Kidney epithelial cell (primary cell): Measurements from ENCODE around the gene PI4KA. TPM values are rescaled to one million over a fixed set of nuclear protein-coding genes. Genes with fewer than 3 reads are reported as not detected.
"Not testable (repeated sequence)": the region's sequence is repeated elsewhere in the genome, so short reads cannot be mapped to it uniquely, and the experiment has no call there.

ENCODE experiments used
- DNase-seq: peaks from one replicate; pipeline ENCODE4 v3.0.0-alpha.2; 2010; ENCODE audit warnings: low read depth
- H3K27me3 ChIP-seq: 2 replicates; pipeline ENCODE4 v1.6.0; 2011; ENCODE audit warnings: low read length; ENCODE audit not compliant: control insufficient read depth, insufficient read depth
- H3K36me3 ChIP-seq: 2 replicates; pipeline ENCODE4 v1.5.1; 2011; ENCODE audit warnings: low read length; ENCODE audit not compliant: control insufficient read depth, insufficient read depth
- H3K4me3 ChIP-seq: 2 replicates; pipeline ENCODE4 v1.5.1; 2011; ENCODE audit warnings: low read depth, mild to moderate bottlenecking, control low read depth, low read length
- CTCF ChIP-seq: IDR thresholded peaks from 2 replicates; pipeline ENCODE4 v1.5.1; 2011; ENCODE audit warnings: mild to moderate bottlenecking, moderate library complexity, low read length, control low read depth, inconsistent platforms; ENCODE audit not compliant: insufficient read depth, poor library complexity, severe bottlenecking
- total RNA-seq: library from RNA; depleted of rRNA; stranded (reverse); fragments of >200 nt; gene quantifications from 2 replicates; pipeline ENCODE4 v1.2.3, GENCODE V29; 2015

Gene PI4KA
- total RNA-seq, 1 donor from 2014 or later = 50.6 TPM

DNA sequence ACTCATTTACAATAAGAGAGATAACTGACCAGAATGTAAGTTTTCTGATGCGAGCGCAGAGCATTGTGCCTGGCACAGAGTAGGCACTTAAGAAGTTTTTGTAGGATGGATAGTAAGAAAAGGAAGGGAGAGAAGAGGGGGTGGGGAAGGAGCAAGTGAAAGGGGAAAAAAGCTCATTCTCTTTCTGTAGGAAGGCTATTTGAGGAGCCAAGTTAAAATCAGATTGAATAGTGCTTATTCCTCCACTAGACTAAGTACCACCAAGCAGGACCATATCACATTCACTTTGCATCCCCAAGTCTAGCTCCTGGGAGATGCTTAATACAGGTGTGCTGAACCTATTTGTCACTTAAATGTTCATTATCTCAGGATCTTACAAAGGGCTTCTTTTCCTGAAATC is 44.5 kb upstream of the PI4KA start:
- H3K4me3 ChIP-seq = no peak overlapping the region
- no peak for TF ChIP-seq CTCF
- H3K36me3 ChIP-seq = no peaks in the 10 kb centered on the region
- DNase-seq = no peak
- no peaks in the 10 kb centered on the region for H3K27me3 ChIP-seq

GRCh38 chr22:20901093-20902033 is 42.8 kb upstream of the PI4KA start:
- DNase-seq, H3K27me3 ChIP-seq, H3K4me3 ChIP-seq, H3K36me3 ChIP-seq: not testable (repeated sequence)

GRCh38 chr22:20899827-20900423 is 41.3 kb upstream of the PI4KA start:
- Histone ChIP-seq H3K27me3 (no peaks in the 10 kb centered on the region), H3K36me3 (no peaks in the 10 kb centered on the region), H3K4me3 (no peak overlapping the region)
- no peak for DNase-seq
- no peak for TF ChIP-seq CTCF

DNA sequence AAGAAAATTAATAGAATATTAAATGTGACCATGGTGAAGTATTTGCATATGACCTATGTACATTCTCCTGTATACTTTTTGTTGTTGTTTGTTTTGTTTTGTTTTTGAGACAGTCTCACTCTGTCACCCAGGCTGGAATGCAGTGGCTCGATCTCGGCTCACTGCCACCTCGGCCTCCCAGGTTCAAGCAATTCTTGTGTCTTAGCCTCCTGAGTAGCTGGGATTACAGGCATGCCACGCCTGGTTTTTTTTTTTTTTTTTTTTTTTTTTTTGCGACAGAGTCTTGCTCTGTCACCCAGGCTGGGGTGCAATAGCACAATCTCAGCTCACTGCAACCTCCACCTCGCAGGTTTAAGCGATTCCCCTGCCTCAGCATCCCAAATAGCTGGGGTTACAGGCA is 39.1 kb upstream of the PI4KA start:
- not testable (repeated sequence) for H3K4me3 ChIP-seq, DNase-seq, H3K36me3 ChIP-seq, H3K27me3 ChIP-seq

DNA sequence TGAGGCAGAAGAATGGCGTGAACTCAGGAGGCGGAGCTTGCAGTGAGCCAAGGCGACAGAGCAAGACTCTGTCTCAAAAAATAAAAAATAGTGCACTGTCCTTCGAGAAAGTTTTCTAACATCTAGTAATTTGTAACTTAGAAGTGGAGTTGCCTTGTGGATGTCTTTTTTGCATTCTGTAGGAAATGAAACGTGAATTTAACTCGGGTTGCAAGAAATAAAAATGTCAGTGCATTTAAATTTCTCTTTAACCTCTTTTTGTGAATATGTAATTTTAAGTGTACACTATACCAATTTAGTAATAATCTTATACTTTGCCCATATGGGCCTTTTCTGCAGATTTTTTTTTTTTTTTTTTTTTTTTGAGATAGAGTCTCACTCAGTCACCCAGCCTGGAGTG is 32.4 kb upstream of the PI4KA start:
- Histone ChIP-seq H3K27me3 (no peaks in the 10 kb centered on the region), H3K4me3 (no peak overlapping the region), H3K36me3 (no peaks in the 10 kb centered on the region)
- TF ChIP-seq CTCF = no peak
- DNase-seq = no peak

GRCh38 chr22:20889904-20890540 is 31.4 kb upstream of the PI4KA start:
- no peak for TF ChIP-seq CTCF
- no peak for DNase-seq
- H3K27me3 ChIP-seq = no peaks in the 10 kb centered on the region

More at GRCh38 chr22:20889904-20890540, 31.4 kb upstream of the PI4KA start:
- Histone ChIP-seq H3K36me3 (no peaks in the 10 kb centered on the region), H3K4me3 (no peak overlapping the region)
